K562 (cell line): Measurements from ENCODE around the gene LRRC4B. TPM values are rescaled to one million over a fixed set of nuclear protein-coding genes. Genes with fewer than 3 reads are reported as not detected.

ENCODE experiments used
- ATAC-seq: fragments of 200-7000 bp; cut with Tn5 transposase; 3 replicates; pipeline ENCODE4 v1.9.1; 2020; ENCODE audit warnings: moderate library complexity
- BruUV-seq: library from RNA; stranded (reverse); fragments of 400-500 nt; replicated peaks from 2 replicates; lab custom pipeline; 2021; lab: Mats Ljungman, UMichigan
- CTCF ChIA-PET: fragments of 300-600 bp; formaldehyde crosslinking; extraction: SDS; loops from one replicate; lab custom pipeline; 2021; ENCODE audit warnings: low intra/inter-chr PET ratio; lab: Yijun Ruan, JAX
- POLR2A ChIA-PET: fragments of 300-600, 350-650 bp; sonication (Branson Sonifier 250); formaldehyde crosslinking; extraction: SDS; loops from one replicate; lab custom pipeline; 2021; ENCODE audit warnings: antibody characterized with exemption, inconsistent platforms; lab: Yijun Ruan, JAX
- DNase-seq, 4 experiments: peaks; one replicate each; pipeline versions ENCODE4 v3.0.0 to v3.0.0-alpha.2; 2011 to 2018; ENCODE audit warnings: low spot score in 3 of 4, mixed read lengths in 3 of 4; ENCODE audit errors: extremely low read depth in 1 of 4
- FAIRE-seq: peaks from 2 replicates; lab custom pipeline; 2011; peaks lifted over from hg19 to GRCh38; lab: Jason Lieb, UNC
- H2AFZ ChIP-seq: 2 replicates; pipeline ENCODE4 v1.6.0; 2011; ENCODE audit warnings: low read depth, low read length, control low read depth, inconsistent platforms
- H3K27ac ChIP-seq: fragments of 200-600 bp; 3 replicates; pipeline ENCODE4 v1.8.0; 2011; ENCODE audit warnings: low read depth, mild to moderate bottlenecking, control low read depth, inconsistent platforms, low read length, moderate library complexity, mixed read lengths; ENCODE audit errors: extremely low read depth
- H3K27me3 ChIP-seq, 2 experiments: fragments of 300-600 bp in 1 of 2; 2 replicates in 1 of 2; 3 replicates in 1 of 2; pipeline versions ENCODE4 v1.6.0 to v1.8.0; 2011; ENCODE audit warnings: inconsistent platforms in 2 of 2, low read length in 2 of 2, mild to moderate bottlenecking in 1 of 2, mixed read lengths in 1 of 2, moderate library complexity in 1 of 2; ENCODE audit not compliant: control insufficient read depth in 2 of 2, insufficient read depth in 2 of 2
- H3K36me3 ChIP-seq: fragments of 300-600 bp; 3 replicates; pipeline ENCODE4 v1.8.0; 2011; ENCODE audit warnings: mild to moderate bottlenecking, low read length, inconsistent platforms; ENCODE audit not compliant: control insufficient read depth, insufficient read depth
- H3K4me1 ChIP-seq, 2 experiments: fragments of 200-600 bp in 1 of 2; replicated peaks in 1 of 2; 2 replicates in 1 of 2; 3 replicates in 1 of 2; pipeline versions ENCODE4 v1.5.1 to v1.8.0; 2011; ENCODE audit warnings: inconsistent platforms in 2 of 2, low read length in 2 of 2, mild to moderate bottlenecking in 1 of 2, mixed read lengths in 1 of 2, moderate library complexity in 1 of 2; ENCODE audit not compliant: control insufficient read depth in 2 of 2, insufficient read depth in 2 of 2
- H3K4me2 ChIP-seq: 2 replicates; pipeline ENCODE4 v1.6.1; 2011; ENCODE audit warnings: low read length, control low read depth, inconsistent platforms, mixed read lengths; ENCODE audit not compliant: insufficient read depth
- H3K4me3 ChIP-seq: fragments of 200-600 bp; sonication (generic), shearing (Covaris generic); 2 replicates; pipeline ENCODE4 v1.5.1; 2016; ENCODE audit warnings: control low read depth, inconsistent platforms
- H3K79me2 ChIP-seq: fragments of 200-600 bp; 3 replicates; pipeline ENCODE4 v1.8.0; 2011; ENCODE audit warnings: low read length, inconsistent platforms; ENCODE audit not compliant: control insufficient read depth, insufficient read depth
- H3K9ac ChIP-seq, 2 experiments: 2 replicates each; pipeline versions ENCODE4 v1.6.0 to v1.6.1; 2011; ENCODE audit warnings: low read depth in 2 of 2, low read length in 2 of 2, control low read depth in 1 of 2, inconsistent platforms in 1 of 2, mild to moderate bottlenecking in 1 of 2, mixed read lengths in 1 of 2; ENCODE audit not compliant: insufficient read depth in 1 of 2
- H3K9me1 ChIP-seq: one replicate; pipeline ENCODE4 v1.6.0; 2011; ENCODE audit warnings: inconsistent platforms, mild to moderate bottlenecking, low read length, moderate library complexity; ENCODE audit not compliant: control insufficient read depth, insufficient read depth
- H3K9me3 ChIP-seq: replicated peaks from 2 replicates; pipeline ENCODE4 v1.5.1; 2011; ENCODE audit warnings: low read depth, low read length, inconsistent platforms; ENCODE audit not compliant: control insufficient read depth, insufficient read depth
- H4K20me1 ChIP-seq: replicated peaks from 2 replicates; pipeline ENCODE4 v1.6.1; 2011; ENCODE audit warnings: low read length, inconsistent platforms, mixed read lengths; ENCODE audit not compliant: control insufficient read depth, insufficient read depth
- KDM4B ChIP-seq, 2 experiments: fragments of 450-650 bp in 1 of 2; sonication (generic) in 1 of 2; IDR thresholded peaks; 2 replicates each; pipeline ENCODE4 v1.6.1; 2016 to 2017; ENCODE audit warnings: borderline replicate concordance in 2 of 2, antibody characterized with exemption in 1 of 2, low read depth in 1 of 2, mild to moderate bottlenecking in 1 of 2
- RBFOX2 ChIP-seq: fragments of 200-400 bp; formaldehyde crosslinking; IDR thresholded peaks from 2 replicates; pipeline ENCODE4 v1.6.1; 2017; ENCODE audit warnings: low read depth, mild to moderate bottlenecking, low read length, moderate library complexity
- RBM22 ChIP-seq: fragments of 200-400 bp; formaldehyde crosslinking; IDR thresholded peaks from 2 replicates; pipeline ENCODE4 v1.6.1; 2018; ENCODE audit warnings: low read length, low read depth; ENCODE audit not compliant: poor library complexity, severe bottlenecking
- RFX1 ChIP-seq: fragments of 450-650 bp; IDR thresholded peaks from 2 replicates; pipeline ENCODE4 v1.6.1; 2016; ENCODE audit warnings: mild to moderate bottlenecking, moderate library complexity
- SRSF7 ChIP-seq: fragments of 200-400 bp; formaldehyde crosslinking; optimal IDR thresholded peaks from 2 replicates; pipeline ENCODE3; 2017; ENCODE audit warnings: mild to moderate bottlenecking, low read depth, low read length
- ZBTB7A ChIP-seq: IDR thresholded peaks from 2 replicates; pipeline ENCODE4 v1.6.1; 2011; ENCODE audit warnings: low read depth, mild to moderate bottlenecking, low read length, moderate library complexity, borderline replicate concordance; ENCODE audit not compliant: control insufficient read depth
- WGBS: fragments of 100-300 bp; shearing (Covaris generic); methylation state at CpG from one replicate; pipeline ENCODE4 v1.1.6; 2016; ENCODE audit warnings: low coverage, mixed read lengths; ENCODE audit not compliant: insufficient coverage; ENCODE audit errors: missing lambda C conversion rate; 5-methylcytosine and 5-hydroxymethylcytosine counted together
- in situ Hi-C: fragments of 300-500 bp; cut with MboI; formaldehyde crosslinking; loops from 4 replicates; pipeline ENCODE4 v1.15.0; 2018; ENCODE audit warnings: inconsistent platforms, mixed read lengths
- intact Hi-C: fragments of 100-400 bp; cut with micrococcal nuclease; formaldehyde crosslinking; loops from 2 replicates; pipeline ENCODE4 v1.14.2; 2022
- polyA plus RNA-seq, 8 experiments: library from polyadenylated mRNA; depleted of rRNA in 4 of 8; stranded (reverse) in 5 of 8; unstranded in 3 of 8; fragments of >200 nt; fragmentation: Nextera tagmentation in 2 of 8; fragmentation: Illumina TruSeq in 1 of 8; extraction: Ambion mirVana in 2 of 8; extraction: Trizol in 1 of 8; gene quantifications; 2 replicates each; pipeline versions ENCODE4 v1.2.1 to v1.2.3, GENCODE V29; 2011 to 2014; ENCODE audit warnings: inconsistent platforms in 1 of 8, missing spikeins in 1 of 8
- total RNA-seq, 7 experiments: library from RNA; depleted of rRNA in 6 of 7; stranded (reverse); fragments of >200 nt in 6 of 7; fragmentation: Illumina TruSeq in 2 of 7; extraction: Trizol in 2 of 7; gene quantifications; 2 replicates each; pipeline versions ENCODE4 v1.2.1 to v1.2.3, GENCODE V29; 2011 to 2021; ENCODE audit warnings: low replicate concordance in 1 of 7
- TF ChIP-seq, protein P1 (sequence below): fragments of 200-800 bp; sonication (Bioruptor generic); IDR thresholded peaks from 2 replicates; pipeline ENCODE4 v1.6.1; 2017; ENCODE audit warnings: missing genetic modification characterization, missing compliant biosample characterization
- TF ChIP-seq, protein P2 (sequence below), 3 experiments: fragments of 200-800 bp in 1 of 3; sonication (Bioruptor generic) in 1 of 3; sonication (generic) in 1 of 3; formaldehyde crosslinking in 1 of 3; IDR thresholded peaks; 2 replicates each; pipeline versions ENCODE4 v1.6.1 to v1.8.0; 2016 to 2022; ENCODE audit warnings: mild to moderate bottlenecking in 2 of 3, missing compliant biosample characterization in 2 of 3, missing genetic modification characterization in 2 of 3, missing genetic modification reagents in 1 of 3

Gene LRRC4B
- total and polyA plus RNA-seq, 9 of the 15 experiments (the other 6 are each of a cell fraction or from before 2014, with no cell fraction given): 0.18 to 9.6 (median 2.9) TPM; not detected in 2

DNA sequence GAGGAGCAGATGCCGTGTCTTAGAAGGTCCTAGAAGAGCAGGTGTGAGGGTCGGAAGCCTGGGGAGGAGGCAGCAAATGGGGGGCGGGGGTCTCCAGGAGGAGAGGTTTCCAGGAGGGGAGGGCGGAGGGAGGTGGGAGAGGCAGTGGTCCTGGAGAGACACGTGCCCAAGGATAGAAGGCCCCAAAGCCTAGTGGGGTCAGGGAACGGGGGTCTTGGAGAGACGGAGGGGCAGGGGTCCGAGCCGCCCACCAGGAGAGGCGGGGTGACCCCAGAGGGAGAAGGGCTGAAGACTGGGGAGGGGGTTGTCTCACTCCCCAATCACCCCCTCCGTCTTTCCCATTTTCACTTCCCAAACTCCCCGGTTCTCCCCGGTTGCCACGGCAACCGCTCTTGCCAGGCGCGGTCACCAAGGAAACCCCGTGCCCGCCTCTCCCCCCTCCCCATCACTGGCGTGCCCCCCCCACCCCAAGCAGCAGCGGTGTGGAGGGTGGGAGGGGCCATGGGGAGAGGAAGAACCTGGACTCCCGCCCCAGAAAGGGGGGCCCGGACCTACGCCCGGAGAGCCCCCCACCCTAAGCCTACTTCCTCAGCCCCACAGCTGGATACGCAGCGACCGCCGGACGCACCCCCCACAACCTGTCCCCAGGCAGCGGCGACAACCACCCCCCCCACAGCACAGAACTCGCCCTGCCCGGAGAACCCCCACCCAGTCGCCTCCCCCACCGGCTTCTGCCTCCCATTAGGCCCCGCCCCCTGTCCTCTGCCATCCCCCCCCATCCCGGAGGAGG, 988 bp downstream of the LRRC4B start:
- H3K4me2 ChIP-seq: no peak overlapping the region
- no peaks in the 10 kb centered on the region for H4K20me1 ChIP-seq
- H3K27ac ChIP-seq: no peak overlapping the region
- no peak for FAIRE-seq
- no peaks in the 10 kb centered on the region for H3K79me2 ChIP-seq
- POLR2A ChIA-PET: no interaction called here
- no peak for ATAC-seq
- no TSS peak for BruUV-seq
- in situ Hi-C loops (no loop called here), intact Hi-C loops (no loop called here)
- peaks cover 3 to 37% of the 10 kb centered on the region in 2 experiments; a peak in 4 of 5 replicates for H3K4me1 ChIP-seq
- CTCF ChIA-PET: no interaction called here
- H3K9ac ChIP-seq: no peak overlapping the region; a peak in 1 of 4 replicates
- 10% methylated on average over 4 of the region's 38 CpGs for WGBS
- H3K36me3 ChIP-seq: no peaks in the 10 kb centered on the region
- peaks cover 0 to 17% of the 10 kb centered on the region in 2 experiments; a peak in 2 of 5 replicates for H3K27me3 ChIP-seq
- no peaks in the 10 kb centered on the region for H3K9me3 ChIP-seq
- DNase-seq: peak; percentile 44 to 70 (median 62)
- peak overlapping the region; percentile 42 for H3K4me3 ChIP-seq
- no peak for TF ChIP-seq RBM22
- TF ChIP-seq RBFOX2: 0 out of 2 replicates have a peak, but pooled peaks have one; percentile 7
- TF ChIP-seq RFX1: peak; percentile 86
- TF ChIP-seq KDM4B (IDR thresholded peaks at IDR 0.05; ENCODE audit: borderline replicate concordance in 2 of 2, low read depth in 1 of 2): no peak
- TF ChIP-seq, protein P1, sequence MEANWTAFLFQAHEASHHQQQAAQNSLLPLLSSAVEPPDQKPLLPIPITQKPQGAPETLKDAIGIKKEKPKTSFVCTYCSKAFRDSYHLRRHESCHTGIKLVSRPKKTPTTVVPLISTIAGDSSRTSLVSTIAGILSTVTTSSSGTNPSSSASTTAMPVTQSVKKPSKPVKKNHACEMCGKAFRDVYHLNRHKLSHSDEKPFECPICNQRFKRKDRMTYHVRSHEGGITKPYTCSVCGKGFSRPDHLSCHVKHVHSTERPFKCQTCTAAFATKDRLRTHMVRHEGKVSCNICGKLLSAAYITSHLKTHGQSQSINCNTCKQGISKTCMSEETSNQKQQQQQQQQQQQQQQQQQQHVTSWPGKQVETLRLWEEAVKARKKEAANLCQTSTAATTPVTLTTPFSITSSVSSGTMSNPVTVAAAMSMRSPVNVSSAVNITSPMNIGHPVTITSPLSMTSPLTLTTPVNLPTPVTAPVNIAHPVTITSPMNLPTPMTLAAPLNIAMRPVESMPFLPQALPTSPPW (CRISPR knock-in tag): peak; percentile 83
- TF ChIP-seq SRSF7: no peak
- peak; percentile 61; the same call in 1 of the 2 replicates for TF ChIP-seq ZBTB7A
- TF ChIP-seq, protein P2, sequence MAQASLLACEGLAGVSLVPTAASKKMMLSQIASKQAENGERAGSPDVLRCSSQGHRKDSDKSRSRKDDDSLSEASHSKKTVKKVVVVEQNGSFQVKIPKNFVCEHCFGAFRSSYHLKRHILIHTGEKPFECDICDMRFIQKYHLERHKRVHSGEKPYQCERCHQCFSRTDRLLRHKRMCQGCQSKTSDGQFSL (CRISPR knock-in tag; IDR thresholded peaks at IDR 0.05): peak; percentile 95
- TF ChIP-seq, protein P2 (tag; IDR thresholded peaks at IDR 0.05): peak in 1 of 2 experiments; percentile 79; a peak in 2 of 4 replicates
- no peaks in the 10 kb centered on the region for H3K9me1 ChIP-seq
- H2AFZ ChIP-seq: no peak overlapping the region
